ENCODE results near the gene DEFB132. TPM values are rescaled to one million over a fixed set of nuclear protein-coding genes. Genes with fewer than 3 reads are reported as not detected.

The DEFB132 gene
- total RNA-seq, 1 donor from 2014 or later, result not detected

DNA sequence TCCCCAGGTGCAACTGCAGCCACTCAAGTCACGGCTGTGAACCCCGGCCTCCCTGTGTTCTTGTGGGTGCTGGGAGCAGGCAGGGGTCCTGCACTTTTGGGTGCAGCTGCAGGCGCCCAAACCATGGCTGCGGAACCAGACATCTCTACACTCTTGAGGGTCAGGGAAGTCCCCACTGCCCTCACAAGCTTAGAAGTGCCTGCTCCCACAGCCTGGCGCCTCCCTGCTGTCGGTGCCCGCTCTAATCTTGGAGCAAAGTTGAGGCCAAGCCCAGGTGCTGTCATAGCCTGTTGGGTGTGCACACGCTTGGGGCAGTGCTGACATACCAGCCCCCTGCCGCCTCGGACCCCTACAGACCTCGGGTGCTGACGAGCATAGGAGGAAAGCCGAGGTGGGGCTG is 6.2 kb downstream of the DEFB132 start:
- no peak overlapping the region for H3K4me3 Mint-ChIP-seq (ENCODE audit: unreplicated experiment)
- H3K36me3 Mint-ChIP-seq (ENCODE audit: unreplicated experiment), result no peaks in the 10 kb centered on the region
- peak; percentile 80 for DNase-seq (ENCODE audit: extremely low spot score, unreplicated experiment)
- peaks cover 10% of the 10 kb centered on the region for H3K4me1 Mint-ChIP-seq (ENCODE audit: unreplicated experiment)
- TF ChIP-seq CTCF (IDR thresholded peaks at IDR 0.05), result no peak
- H3K27me3 Mint-ChIP-seq (ENCODE audit: unreplicated experiment), result peaks cover 37% of the 10 kb centered on the region
- H3K27ac Mint-ChIP-seq (ENCODE audit: unreplicated experiment), result no peak overlapping the region
- H3K9me3 Mint-ChIP-seq (ENCODE audit: unreplicated experiment), result no peaks in the 10 kb centered on the region

GRCh38 chr20:266596-267562 is 9.4 kb downstream of the DEFB132 start:
- peak; percentile 99 for TF ChIP-seq CTCF (IDR thresholded peaks at IDR 0.05)
- Mint-ChIP-seq H3K36me3 (ENCODE audit: unreplicated experiment) (no peaks in the 10 kb centered on the region), H3K4me3 (ENCODE audit: unreplicated experiment) (peak overlapping the region; percentile 79), H3K27me3 (ENCODE audit: unreplicated experiment) (peaks cover 25% of the 10 kb centered on the region), H3K9me3 (ENCODE audit: unreplicated experiment) (no peaks in the 10 kb centered on the region), H3K4me1 (ENCODE audit: unreplicated experiment) (peaks cover 10% of the 10 kb centered on the region), H3K27ac (ENCODE audit: unreplicated experiment) (no peak overlapping the region)
- peak; percentile 91 for DNase-seq (ENCODE audit: extremely low spot score, unreplicated experiment)

DNA sequence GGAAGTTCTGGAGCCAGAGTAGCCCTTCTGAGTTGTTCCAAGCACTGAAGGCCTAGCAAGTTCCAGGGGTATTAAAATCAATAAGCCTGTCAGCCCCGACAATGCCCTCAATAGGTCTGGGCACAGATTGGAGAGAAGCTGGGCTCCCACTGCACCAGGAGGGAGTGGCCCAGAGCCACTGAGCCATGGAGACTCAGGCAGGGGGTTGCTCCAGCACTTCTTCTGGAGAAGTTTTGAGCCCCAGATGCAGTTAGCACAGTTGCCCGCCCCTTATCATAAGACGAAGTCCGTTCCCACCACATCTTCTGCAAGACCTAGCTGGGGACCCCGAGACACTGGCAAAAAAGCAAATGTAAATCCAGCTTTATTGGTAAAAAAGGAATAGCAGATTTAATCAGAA is 13.0 kb downstream of the DEFB132 start:
- no peak for TF ChIP-seq CTCF (IDR thresholded peaks at IDR 0.05)
- no peak overlapping the region for H3K27ac Mint-ChIP-seq (ENCODE audit: unreplicated experiment)
- no peaks in the 10 kb centered on the region for H3K36me3 Mint-ChIP-seq (ENCODE audit: unreplicated experiment)
- peaks cover 10% of the 10 kb centered on the region for H3K27me3 Mint-ChIP-seq (ENCODE audit: unreplicated experiment)
- DNase-seq (ENCODE audit: extremely low spot score, unreplicated experiment), result peak; percentile 75
- H3K9me3 Mint-ChIP-seq (ENCODE audit: unreplicated experiment), result no peaks in the 10 kb centered on the region
- peaks cover 10% of the 10 kb centered on the region for H3K4me1 Mint-ChIP-seq (ENCODE audit: unreplicated experiment)
- no peak overlapping the region for H3K4me3 Mint-ChIP-seq (ENCODE audit: unreplicated experiment)

DNA sequence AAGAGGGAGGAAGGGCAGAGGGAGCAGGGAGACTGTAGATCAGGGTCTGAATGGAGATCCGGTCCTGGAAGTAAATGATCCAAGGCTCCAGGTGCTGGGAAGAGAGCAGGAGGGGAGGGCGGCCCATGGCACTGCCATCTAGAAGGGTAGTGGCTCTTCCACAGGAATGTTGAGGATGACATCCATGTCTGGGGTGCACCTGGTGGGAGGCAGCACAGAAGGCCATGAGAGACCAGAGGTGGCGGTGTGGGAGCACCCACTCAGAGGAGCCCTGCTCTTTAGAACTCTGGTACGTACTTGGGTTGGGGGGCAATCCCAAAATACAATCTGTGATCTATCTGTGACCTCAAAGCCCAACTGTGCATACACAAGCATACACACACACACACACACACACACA is 13.5 kb downstream of the DEFB132 start:
- TF ChIP-seq CTCF (IDR thresholded peaks at IDR 0.05), result no peak
- Mint-ChIP-seq H3K4me3 (ENCODE audit: unreplicated experiment) (no peak overlapping the region), H3K4me1 (ENCODE audit: unreplicated experiment) (peaks cover 10% of the 10 kb centered on the region), H3K27ac (ENCODE audit: unreplicated experiment) (no peak overlapping the region), H3K36me3 (ENCODE audit: unreplicated experiment) (peaks cover 3% of the 10 kb centered on the region), H3K27me3 (ENCODE audit: unreplicated experiment) (peaks cover 6% of the 10 kb centered on the region), H3K9me3 (ENCODE audit: unreplicated experiment) (no peaks in the 10 kb centered on the region)
- peak; percentile 56 for DNase-seq (ENCODE audit: extremely low spot score, unreplicated experiment)

DNA sequence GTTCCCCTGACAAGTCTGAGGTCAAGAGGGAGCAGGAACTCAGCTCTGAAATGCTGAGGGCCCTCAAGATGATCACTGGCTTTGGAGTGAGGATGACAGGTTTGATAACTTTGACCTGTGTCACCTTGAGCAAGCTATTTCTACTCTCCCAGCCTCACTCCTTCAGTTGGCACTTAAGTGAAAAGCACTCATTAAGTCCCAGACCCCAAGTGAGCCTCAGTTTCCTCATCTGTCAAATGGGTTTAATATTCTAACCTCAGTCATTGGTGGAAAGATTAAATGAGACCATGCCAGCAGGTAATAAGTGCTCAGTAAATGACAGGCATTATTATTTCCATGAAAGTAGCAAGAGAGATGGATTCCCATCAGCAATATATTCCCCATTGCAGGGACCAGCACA is 14.0 kb downstream of the DEFB132 start:
- Mint-ChIP-seq H3K4me3 (ENCODE audit: unreplicated experiment) (no peak overlapping the region), H3K4me1 (ENCODE audit: unreplicated experiment) (peaks cover 6% of the 10 kb centered on the region), H3K9me3 (ENCODE audit: unreplicated experiment) (no peaks in the 10 kb centered on the region), H3K27me3 (ENCODE audit: unreplicated experiment) (peaks cover 2% of the 10 kb centered on the region), H3K36me3 (ENCODE audit: unreplicated experiment) (peaks cover 7% of the 10 kb centered on the region), H3K27ac (ENCODE audit: unreplicated experiment) (no peak overlapping the region)
- no peak for TF ChIP-seq CTCF (IDR thresholded peaks at IDR 0.05)
- DNase-seq (ENCODE audit: extremely low spot score, unreplicated experiment), result peak; percentile 2

All from osteocyte (in vitro differentiated cells).